NCI-H446 treated with DMSO at 0.1 percent for 48 hours (cell line): ENCODE data around the gene THAP12.
A peak's percentile ranks its signal among the peaks of the same experiment; 100 is the strongest.
"Not testable (repeated sequence)": the region's sequence is repeated elsewhere in the genome, so short reads cannot be mapped to it uniquely, and the experiment has no call there.

ENCODE experiments used
- DNase-seq: peaks from one replicate; lab custom pipeline; 2025; lab: John Stamatoyannopoulos, UW

The THAP12 gene

GRCh38 chr11:76380977-76381719 lies at the start of gene THAP12, which contains the start of gene GVQW3:
THAP12 (minus strand) TSS chr11:76381132; CDS start chr11:76380836, 296 bp downstream.
GVQW3 (plus strand) TSS chr11:76381323; CDS start chr11:76381829, 506 bp downstream.
- DNase-seq: peak; percentile 90

DNA sequence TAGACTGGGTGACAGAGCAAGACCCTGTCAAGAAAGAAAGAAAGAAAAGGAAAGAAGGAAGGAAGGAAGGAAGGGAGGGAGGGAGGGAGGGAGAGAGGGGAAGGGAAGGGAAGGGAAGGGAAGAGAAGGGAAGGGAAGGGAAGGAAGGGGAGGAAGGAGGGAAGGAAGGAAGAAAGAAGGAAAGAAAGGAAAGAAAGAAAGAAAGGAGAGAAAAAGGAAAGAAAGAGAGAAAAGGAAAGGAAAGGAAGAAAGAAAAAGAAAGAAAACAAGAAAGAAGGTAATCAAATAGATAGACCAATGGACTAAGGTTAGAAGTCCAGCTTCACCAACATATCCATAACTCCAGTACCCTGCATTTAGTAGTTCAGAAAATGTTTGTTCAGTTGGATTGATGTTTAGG lies 45.7 kb upstream of the THAP12 start:
- no peak for DNase-seq

DNA sequence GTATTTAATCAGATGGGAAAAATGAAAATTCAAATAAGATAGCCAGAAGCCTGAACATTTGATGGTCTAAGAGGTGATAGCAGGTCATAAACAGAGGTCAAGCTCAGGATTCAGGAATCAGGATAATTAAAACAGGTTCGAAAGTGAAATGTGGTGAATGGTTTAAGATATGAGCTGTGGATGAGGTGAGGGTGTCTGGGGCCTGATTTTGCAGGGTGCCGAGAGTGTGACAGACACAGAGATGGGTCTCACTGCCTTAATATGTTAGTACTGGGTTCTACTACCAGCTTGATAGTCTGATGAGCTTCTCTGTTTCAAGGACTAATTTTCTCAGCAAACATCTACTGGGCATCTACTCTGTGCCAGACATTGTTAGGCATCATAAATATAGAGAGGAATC lies 44.0 kb upstream of the THAP12 start:
- no peak for DNase-seq

DNA sequence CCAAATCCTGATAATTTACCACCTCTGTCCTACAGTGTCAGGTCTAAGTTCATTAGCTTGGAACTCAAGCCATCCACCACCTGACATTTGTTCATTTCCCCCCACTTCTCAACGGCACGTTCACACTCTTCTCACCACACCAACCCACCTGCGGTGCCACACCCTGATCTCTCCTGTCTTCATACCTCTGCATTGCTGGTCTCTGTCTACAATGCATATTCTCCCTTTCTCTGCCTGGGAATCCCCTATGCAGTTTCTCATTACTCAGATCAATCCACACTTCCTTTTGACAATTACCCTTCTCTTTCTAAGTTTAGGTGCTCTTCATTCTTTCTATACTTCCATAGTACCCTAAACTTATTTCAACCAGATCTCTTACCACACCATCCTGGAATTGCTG lies 43.4 kb upstream of the THAP12 start:
- no peak for DNase-seq

- no peak for DNase-seq
Observed at GRCh38 chr11:76419896-76420295, 39.0 kb upstream of the THAP12 start.

- no peak for DNase-seq
Observed at GRCh38 chr11:76415073-76415472, 34.1 kb upstream of the THAP12 start.

GRCh38 chr11:76410851-76411357 lies 30.0 kb upstream of the THAP12 start:
- DNase-seq: peak; percentile 71

GRCh38 chr11:76408171-76408965 lies 27.4 kb upstream of the THAP12 start:
- peak; percentile 69 for DNase-seq

- DNase-seq: no peak
Observed at GRCh38 chr11:76406359-76406758, 25.4 kb upstream of the THAP12 start.

- DNase-seq: not testable (repeated sequence)
Observed at GRCh38 chr11:76401484-76401883, 20.6 kb upstream of the THAP12 start.

DNA sequence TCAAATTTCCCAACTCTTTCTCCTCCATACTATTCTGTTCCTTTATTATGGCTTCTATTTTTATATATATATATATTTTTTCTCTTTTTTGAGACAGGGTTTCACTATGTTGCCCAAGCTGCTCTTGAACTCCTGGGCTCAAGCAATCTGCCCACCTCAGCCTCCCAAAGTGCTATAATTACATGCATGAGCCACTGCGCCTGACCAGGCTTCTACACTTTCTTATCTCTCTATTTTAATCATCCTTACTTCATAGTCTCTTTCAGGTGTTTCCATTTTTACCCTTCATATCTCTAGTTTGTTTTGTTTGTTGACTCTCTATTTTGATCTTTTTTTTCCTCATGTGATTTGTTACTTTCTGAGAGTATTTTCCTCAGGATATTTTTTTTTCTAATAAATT lies 20.0 kb upstream of the THAP12 start:
- no peak for DNase-seq

DNA sequence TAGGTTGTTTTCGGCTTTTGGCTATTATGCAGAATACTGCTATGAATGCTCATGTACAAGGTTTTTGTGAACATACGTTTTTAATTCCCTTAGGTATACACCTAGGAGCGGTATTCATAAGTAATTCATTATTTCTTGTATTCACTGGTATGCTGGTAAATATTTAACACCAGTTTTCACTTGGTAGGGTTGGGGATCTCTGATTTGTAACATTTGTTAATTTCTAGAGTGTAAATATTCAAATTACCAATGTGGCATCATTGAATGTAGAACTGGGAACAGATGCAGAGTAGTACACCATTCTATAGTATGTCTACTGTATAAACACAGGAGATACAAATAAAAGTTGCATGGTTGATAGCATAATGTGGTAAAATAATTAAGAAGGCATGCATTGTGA lies 16.5 kb upstream of the THAP12 start:
- DNase-seq: no peak

DNA sequence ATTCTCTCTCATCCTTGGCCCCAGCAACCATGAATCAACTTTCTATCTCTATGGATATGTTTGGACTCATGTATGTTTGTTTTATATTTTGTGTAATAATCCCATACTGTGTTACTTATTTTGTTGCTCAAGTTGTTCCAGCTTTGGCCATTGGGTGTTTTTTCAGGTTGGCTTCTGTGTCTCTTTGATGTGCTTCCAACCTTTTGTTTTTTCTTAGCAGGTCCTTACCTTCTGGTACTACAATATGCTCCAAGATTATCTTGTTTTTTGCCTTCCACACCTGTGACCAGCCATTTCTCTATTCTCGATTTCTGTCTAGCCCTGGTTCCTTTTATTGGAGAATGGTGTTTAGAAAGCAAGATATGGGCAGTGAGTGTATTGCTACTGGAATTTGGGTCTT lies 14.4 kb upstream of the THAP12 start:
- DNase-seq: no peak

DNA sequence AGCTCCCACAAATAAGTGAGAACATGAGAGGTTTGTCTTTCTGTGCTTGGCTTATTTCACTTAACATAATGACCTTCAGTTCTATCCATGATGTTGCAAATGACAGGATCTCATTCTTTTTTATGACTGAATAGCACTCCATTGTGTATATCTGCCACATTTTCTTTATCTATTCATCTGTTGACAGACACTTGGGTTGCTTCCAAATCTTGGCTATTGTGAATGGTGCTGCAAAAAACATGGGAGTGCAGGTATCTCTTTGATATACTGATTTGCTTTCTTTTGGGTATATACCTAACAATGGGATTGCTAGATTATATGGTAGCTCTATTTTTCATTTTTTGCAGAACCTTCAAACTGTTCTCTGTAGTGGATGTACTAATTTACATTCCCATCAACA lies 13.5 kb upstream of the THAP12 start:
- DNase-seq: no peak

DNA sequence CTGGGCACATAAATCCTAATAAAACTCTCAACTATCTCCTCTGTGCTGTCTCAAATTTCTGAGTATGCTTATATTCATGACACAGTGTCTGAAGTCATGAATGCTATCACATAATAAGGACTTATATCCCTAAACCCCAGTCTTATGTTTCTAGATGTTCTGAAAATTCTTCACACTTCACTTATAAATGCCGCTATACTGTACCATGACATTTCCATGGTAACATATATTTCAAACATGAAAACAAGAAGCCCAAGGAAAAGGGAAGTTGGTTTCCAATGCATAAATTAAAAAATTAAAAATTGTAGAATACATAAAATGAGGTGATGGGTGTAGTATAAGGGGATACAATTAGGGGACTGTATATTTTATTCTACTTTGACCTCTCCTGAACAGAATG lies 11.9 kb upstream of the THAP12 start:
- DNase-seq: no peak

DNA sequence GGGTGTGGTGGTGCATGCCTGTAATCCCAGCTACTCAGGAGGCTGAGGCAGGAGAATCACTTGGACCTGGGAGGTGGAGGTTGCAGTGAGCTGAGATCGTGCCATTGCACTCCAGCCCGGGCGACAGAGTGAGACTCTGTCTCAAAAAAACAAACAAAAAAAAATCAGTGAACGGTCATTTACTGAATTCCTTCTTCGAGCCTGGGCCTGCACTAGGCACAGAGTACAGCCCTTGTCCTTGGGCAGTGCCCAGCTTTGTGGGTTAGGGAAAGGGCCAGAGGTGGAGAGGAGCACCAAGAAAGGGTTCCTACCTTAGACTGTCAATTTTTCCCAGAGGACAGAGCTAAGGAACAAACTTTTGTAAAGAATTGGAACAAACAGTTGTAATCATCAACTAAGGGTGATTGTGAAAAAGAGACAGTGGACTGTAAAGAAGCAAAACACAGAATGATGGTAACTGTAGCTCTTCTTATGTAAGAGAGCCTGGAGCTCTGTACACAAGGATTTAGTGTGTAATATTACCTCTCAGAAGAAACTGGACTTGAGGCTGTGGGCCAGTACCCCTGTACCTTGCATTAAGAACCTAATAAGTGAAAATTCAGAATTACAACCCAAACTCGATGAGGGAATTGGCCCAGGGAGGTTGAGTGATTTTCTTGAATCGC lies 11.0 kb upstream of the THAP12 start:
- no peak for DNase-seq

- peak; percentile 32 for DNase-seq
Observed at GRCh38 chr11:76391021-76391420, 10.1 kb upstream of the THAP12 start.

- no peak for DNase-seq
Observed at GRCh38 chr11:76388408-76388807, 7.5 kb upstream of the THAP12 start.

- no peak for DNase-seq
Observed at GRCh38 chr11:76385903-76386302, 5.0 kb upstream of the THAP12 start.

DNA sequence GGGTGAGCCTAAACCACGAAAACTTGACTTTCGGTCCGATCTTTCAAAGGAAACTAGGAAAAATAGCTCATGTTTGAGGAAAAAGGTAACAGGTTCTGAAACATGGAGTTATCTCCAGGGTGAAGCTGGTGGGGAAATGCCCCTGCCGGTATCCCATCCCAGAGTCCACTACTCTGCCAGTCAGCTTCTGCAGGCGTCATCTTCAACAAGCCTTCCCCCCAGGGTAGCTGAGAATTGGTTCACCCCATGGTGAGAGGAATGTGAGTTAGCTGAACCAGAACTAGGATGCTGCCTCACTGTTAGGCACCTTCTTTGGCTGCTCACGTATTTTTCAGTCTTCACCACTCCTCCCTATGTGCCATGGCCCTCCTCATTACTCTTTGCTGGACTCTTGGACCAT lies 1.3 kb upstream of the THAP12 start:
- DNase-seq: no peak

GRCh38 chr11:76380159-76380976 lies 564 bp downstream of the THAP12 start:
- no peak for DNase-seq

DNA sequence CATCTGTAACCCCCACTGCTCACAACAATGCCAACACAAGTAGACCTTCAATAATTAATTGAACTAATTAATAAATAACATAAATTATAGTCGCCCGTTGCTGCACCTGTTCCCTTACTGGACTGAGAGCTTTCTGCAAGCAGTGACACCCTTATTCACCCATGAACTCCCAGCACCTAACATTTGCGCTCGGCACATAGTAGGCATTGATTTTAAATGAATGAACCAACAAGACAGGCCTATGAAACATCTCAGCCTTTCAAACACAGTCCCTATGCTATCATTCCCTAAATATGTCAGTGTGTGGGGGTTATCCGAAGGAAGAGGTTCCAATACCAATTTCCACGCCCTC lies 1.1 kb downstream of the THAP12 start:
- DNase-seq: no peak
